ENCODE measurements around the gene LMNA. TPM values are rescaled to one million over a fixed set of nuclear protein-coding genes. Genes with fewer than 3 reads are reported as not detected.
"Not testable (repeated sequence)": the region's sequence is repeated elsewhere in the genome, so short reads cannot be mapped to it uniquely, and the experiment has no call there.

LMNA gene
- total and polyA plus RNA-seq, 2 experiments from 2014 or later, result 208 to 345 TPM

DNA sequence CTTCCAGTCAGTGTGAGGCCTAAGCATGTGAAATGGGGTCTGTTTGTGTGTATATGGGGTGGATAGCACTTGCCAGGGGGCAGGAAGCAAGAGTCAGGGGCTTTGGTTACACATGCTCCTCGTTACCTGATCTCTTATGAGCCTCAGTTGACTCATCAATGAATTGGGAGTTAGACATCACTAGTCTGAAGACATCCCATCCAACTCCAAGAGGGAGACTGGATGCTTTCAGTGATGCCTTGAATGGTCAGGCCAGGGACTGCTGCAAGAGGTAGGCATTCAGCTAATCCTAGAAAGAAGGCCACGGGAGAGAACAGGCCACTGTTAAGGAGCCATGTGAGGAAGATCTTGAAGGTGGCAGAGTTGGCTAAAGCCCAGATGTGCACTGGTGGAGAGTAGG is 47.2 kb upstream of the LMNA start:
- no peak for DNase-seq (ENCODE audit: low spot score)
- TF ChIP-seq EZH2 (IDR thresholded peaks at IDR 0.05; ENCODE audit: borderline replicate concordance) (no peak), EZH2phosphoT487 (IDR thresholded peaks at IDR 0.05; ENCODE audit: low read depth, severe bottlenecking, unreplicated experiment) (no peak)
- TF ChIP-seq, protein P1, sequence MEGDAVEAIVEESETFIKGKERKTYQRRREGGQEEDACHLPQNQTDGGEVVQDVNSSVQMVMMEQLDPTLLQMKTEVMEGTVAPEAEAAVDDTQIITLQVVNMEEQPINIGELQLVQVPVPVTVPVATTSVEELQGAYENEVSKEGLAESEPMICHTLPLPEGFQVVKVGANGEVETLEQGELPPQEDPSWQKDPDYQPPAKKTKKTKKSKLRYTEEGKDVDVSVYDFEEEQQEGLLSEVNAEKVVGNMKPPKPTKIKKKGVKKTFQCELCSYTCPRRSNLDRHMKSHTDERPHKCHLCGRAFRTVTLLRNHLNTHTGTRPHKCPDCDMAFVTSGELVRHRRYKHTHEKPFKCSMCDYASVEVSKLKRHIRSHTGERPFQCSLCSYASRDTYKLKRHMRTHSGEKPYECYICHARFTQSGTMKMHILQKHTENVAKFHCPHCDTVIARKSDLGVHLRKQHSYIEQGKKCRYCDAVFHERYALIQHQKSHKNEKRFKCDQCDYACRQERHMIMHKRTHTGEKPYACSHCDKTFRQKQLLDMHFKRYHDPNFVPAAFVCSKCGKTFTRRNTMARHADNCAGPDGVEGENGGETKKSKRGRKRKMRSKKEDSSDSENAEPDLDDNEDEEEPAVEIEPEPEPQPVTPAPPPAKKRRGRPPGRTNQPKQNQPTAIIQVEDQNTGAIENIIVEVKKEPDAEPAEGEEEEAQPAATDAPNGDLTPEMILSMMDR (IDR thresholded peaks at IDR 0.05; ENCODE audit: poor library complexity), result no peak
- Histone ChIP-seq H3K4me1 (ENCODE audit: insufficient read depth) (peaks cover 9% of the 10 kb centered on the region), H3K9me3 (ENCODE audit: low read depth) (no peaks in the 10 kb centered on the region), H2AFZ (no peak overlapping the region), H3K9me2 (replicated peaks; ENCODE audit: insufficient read depth) (no peaks in the 10 kb centered on the region), H3K27ac (no peak overlapping the region), H3K27me3 (no peaks in the 10 kb centered on the region), H3K36me3 (replicated peaks; ENCODE audit: insufficient read depth, low read depth) (no peaks in the 10 kb centered on the region), H3K4me2 (no peak overlapping the region), H3K79me2 (peaks cover 31% of the 10 kb centered on the region), H4K20me1 (ENCODE audit: insufficient read depth, poor library complexity, severe bottlenecking) (peaks cover 6% of the 10 kb centered on the region), H3K4me3 (no peak overlapping the region)
- 74% methylated on average over 2 of the region's 2 CpGs for WGBS (ENCODE audit: low lambda C conversion rate, missing lambda C conversion rate)

DNA sequence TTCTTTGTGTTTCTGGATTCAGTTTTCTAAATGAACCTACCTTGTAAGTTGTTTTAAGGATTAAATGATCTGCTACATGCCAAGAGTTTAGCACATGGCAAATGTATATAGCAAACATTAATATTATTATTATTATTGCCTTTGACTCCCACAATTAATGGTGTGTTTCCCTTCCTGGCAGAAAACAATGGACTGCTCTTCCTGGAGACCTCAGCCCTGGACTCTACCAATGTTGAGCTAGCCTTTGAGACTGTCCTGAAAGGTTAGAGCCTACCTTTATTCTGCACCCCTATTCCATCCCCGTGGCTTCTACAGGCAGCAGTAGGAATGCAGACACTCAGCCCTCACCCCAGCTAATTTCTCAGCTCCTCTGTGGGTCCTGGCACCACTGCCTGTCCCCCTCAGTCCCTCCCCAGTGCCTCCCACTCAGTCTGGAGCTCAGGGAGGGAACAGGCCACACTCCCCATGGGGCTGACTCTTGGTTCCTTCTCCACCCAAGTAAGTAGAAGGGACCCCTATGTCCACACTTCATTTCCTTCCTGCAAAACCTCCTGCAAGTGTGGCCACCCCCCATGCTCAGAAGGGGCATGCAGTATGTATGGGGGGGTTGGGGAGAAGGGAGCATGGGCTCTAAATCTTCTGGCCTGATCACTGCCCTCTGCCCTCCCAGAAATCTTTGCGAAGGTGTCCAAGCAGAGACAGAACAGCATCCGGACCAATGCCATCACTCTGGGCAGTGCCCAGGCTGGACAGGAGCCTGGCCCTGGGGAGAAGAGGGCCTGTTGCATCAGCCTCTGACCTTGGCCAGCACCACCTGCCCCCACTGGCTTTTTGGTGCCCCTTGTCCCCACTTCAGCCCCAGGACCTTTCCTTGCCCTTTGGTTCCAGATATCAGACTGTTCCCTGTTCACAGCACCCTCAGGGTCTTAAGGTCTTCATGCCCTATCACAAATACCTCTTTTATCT is 44.7 kb upstream of the LMNA start:
- Histone ChIP-seq H3K4me1 (ENCODE audit: insufficient read depth) (peaks cover 3% of the 10 kb centered on the region), H3K27me3 (no peaks in the 10 kb centered on the region), H2AFZ (no peak overlapping the region), H3K4me3 (no peak overlapping the region), H3K27ac (no peak overlapping the region), H3K9me3 (ENCODE audit: low read depth) (no peaks in the 10 kb centered on the region), H3K4me2 (no peak overlapping the region), H3K9me2 (replicated peaks; ENCODE audit: insufficient read depth) (no peaks in the 10 kb centered on the region), H3K36me3 (replicated peaks; ENCODE audit: insufficient read depth, low read depth) (no peaks in the 10 kb centered on the region), H4K20me1 (ENCODE audit: insufficient read depth, poor library complexity, severe bottlenecking) (peaks cover 4% of the 10 kb centered on the region), H3K79me2 (peaks cover 13% of the 10 kb centered on the region)
- WGBS (ENCODE audit: low lambda C conversion rate, missing lambda C conversion rate), result 94% methylated on average over 3 of the region's 3 CpGs
- no peak for DNase-seq (ENCODE audit: low spot score)
- TF ChIP-seq EZH2phosphoT487 (IDR thresholded peaks at IDR 0.05; ENCODE audit: low read depth, severe bottlenecking, unreplicated experiment) (no peak), EZH2 (IDR thresholded peaks at IDR 0.05; ENCODE audit: borderline replicate concordance) (no peak)
- TF ChIP-seq, protein P1 (IDR thresholded peaks at IDR 0.05; ENCODE audit: poor library complexity), result no peak

DNA sequence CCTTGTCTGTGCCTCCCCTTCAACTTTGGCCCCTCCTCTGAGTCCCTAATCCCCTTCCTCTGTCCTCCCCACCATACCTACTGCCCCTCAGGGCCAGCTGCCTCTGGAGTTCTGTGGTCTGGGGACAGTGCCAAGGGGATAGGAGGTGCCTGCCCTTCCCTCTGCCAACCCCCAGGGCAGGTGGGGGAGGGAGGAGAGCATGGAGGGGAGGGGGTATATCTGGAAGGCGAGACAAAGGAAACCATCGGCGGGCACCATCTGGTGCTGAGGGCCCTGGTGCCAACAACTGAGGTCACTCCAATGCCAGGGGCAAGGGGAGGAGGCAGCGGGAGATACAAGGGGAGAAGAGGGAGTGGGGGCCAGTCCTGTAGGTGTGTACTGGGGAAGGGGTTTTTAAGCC is 44.0 kb upstream of the LMNA start:
- WGBS (ENCODE audit: low lambda C conversion rate, missing lambda C conversion rate), result 50% methylated on average over 2 of the region's 4 CpGs
- Histone ChIP-seq H3K4me1 (ENCODE audit: insufficient read depth) (peaks cover 3% of the 10 kb centered on the region), H3K9me3 (ENCODE audit: low read depth) (no peaks in the 10 kb centered on the region), H3K27ac (no peak overlapping the region), H3K27me3 (no peaks in the 10 kb centered on the region), H3K4me2 (no peak overlapping the region), H3K79me2 (peaks cover 13% of the 10 kb centered on the region), H2AFZ (no peak overlapping the region), H3K9me2 (replicated peaks; ENCODE audit: insufficient read depth) (no peaks in the 10 kb centered on the region), H3K36me3 (replicated peaks; ENCODE audit: insufficient read depth, low read depth) (no peaks in the 10 kb centered on the region), H3K4me3 (no peak overlapping the region), H4K20me1 (ENCODE audit: insufficient read depth, poor library complexity, severe bottlenecking) (peaks cover 10% of the 10 kb centered on the region)
- TF ChIP-seq EZH2 (IDR thresholded peaks at IDR 0.05; ENCODE audit: borderline replicate concordance) (no peak), EZH2phosphoT487 (IDR thresholded peaks at IDR 0.05; ENCODE audit: low read depth, severe bottlenecking, unreplicated experiment) (no peak)
- TF ChIP-seq, protein P1 (IDR thresholded peaks at IDR 0.05; ENCODE audit: poor library complexity), result no peak
- DNase-seq (ENCODE audit: low spot score), result no peak

DNA sequence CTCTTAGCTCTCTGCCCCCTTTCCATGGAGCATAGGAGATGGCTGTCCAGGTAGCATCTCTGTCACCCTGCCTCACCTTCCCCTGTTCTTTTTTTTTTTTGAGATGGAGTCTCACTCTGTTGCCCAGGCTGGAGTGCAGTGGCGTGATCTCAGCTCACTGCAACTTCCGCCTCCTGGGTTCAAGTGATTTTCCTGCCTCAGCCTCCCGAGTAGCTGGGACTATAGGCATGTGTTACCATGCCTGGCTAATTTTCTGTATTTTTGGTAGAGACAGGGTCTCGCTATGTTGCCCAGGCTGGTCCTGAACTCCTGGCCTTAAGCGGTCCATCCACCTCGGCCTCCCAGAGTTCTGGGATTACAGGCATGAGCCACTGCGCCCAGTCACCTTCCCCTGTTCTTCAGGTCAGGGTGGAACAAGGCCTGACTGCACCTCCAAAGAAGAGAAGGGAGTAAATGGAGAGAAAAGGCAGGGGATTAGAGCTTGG is 43.1 kb upstream of the LMNA start:
- not testable (repeated sequence) for H3K27ac ChIP-seq; H3K36me3 ChIP-seq (replicated peaks; ENCODE audit: insufficient read depth, low read depth); H3K4me3 ChIP-seq; H3K9me2 ChIP-seq (replicated peaks; ENCODE audit: insufficient read depth); H3K4me2 ChIP-seq; H3K9me3 ChIP-seq (ENCODE audit: low read depth); H2AFZ ChIP-seq; H3K4me1 ChIP-seq (ENCODE audit: insufficient read depth); H3K27me3 ChIP-seq; DNase-seq (ENCODE audit: low spot score)
- Histone ChIP-seq H3K79me2 (peaks cover 18% of the 10 kb centered on the region), H4K20me1 (ENCODE audit: insufficient read depth, poor library complexity, severe bottlenecking) (peaks cover 18% of the 10 kb centered on the region)
- WGBS (ENCODE audit: low lambda C conversion rate, missing lambda C conversion rate), result 92% methylated on average over 6 of the region's 7 CpGs

Measured in hepatocyte (in vitro differentiated cells).